WTC11 (cell line): ENCODE data around the gene SUMF1. TPM values are rescaled to one million over a fixed set of nuclear protein-coding genes. Genes with fewer than 3 reads are reported as not detected.
"Not testable (repeated sequence)": the region's sequence is repeated elsewhere in the genome, so short reads cannot be mapped to it uniquely, and the experiment has no call there.

Source experiments
- ATAC-seq: fragments of 200-7000 bp; cut with Tn5 transposase; 2 replicates; pipeline ENCODE4 v1.10.0; 2021; ENCODE audit warnings: mild to moderate bottlenecking, moderate library complexity
- CTCF ChIA-PET: fragments of 300-600 bp; sonication (Branson Sonifier 250); formaldehyde crosslinking; loops from one replicate; lab custom pipeline; 2021; ENCODE audit warnings: antibody characterized with exemption; lab: Charles Lee
- POLR2A ChIA-PET: fragments of 350-600 bp; sonication (Branson Sonifier 250); formaldehyde crosslinking; loops from one replicate; lab custom pipeline; 2021; ENCODE audit warnings: antibody characterized with exemption; lab: Charles Lee
- DNase-seq: peaks from one replicate; pipeline ENCODE4 v3.0.0; 2021; ENCODE audit warnings: low spot score
- H3K27ac Mint-ChIP-seq: 2 replicates; pipeline ENCODE4 v1.8.0; 2021; ENCODE audit warnings: mixed read lengths
- H3K27me3 Mint-ChIP-seq: 2 replicates; pipeline ENCODE4 v1.8.0; 2021; ENCODE audit warnings: low read depth, mild to moderate bottlenecking, moderate library complexity, mixed read lengths
- H3K36me3 Mint-ChIP-seq: 2 replicates; pipeline ENCODE4 v1.8.0; 2021; ENCODE audit warnings: mixed read lengths
- H3K4me1 Mint-ChIP-seq: 2 replicates; pipeline ENCODE4 v1.8.0; 2022; ENCODE audit warnings: mixed read lengths
- H3K4me3 Mint-ChIP-seq: 2 replicates; pipeline ENCODE4 v1.8.0; 2021; ENCODE audit warnings: mild to moderate bottlenecking, moderate library complexity, mixed read lengths
- H3K9me3 Mint-ChIP-seq: 2 replicates; pipeline ENCODE4 v1.8.0; 2021; ENCODE audit warnings: mixed read lengths
- ATF1 ChIP-seq: sonication (generic); formaldehyde crosslinking; IDR thresholded peaks from 2 replicates; pipeline ENCODE4 v1.8.1; 2023; ENCODE audit warnings: mild to moderate bottlenecking, moderate library complexity, missing genetic modification reagents
- ESRRA ChIP-seq: sonication (generic); formaldehyde crosslinking; IDR thresholded peaks from 2 replicates; pipeline ENCODE4 v1.8.1; 2022; ENCODE audit warnings: mild to moderate bottlenecking, missing genetic modification reagents, borderline replicate concordance
- FOXP1 ChIP-seq: sonication (generic); formaldehyde crosslinking; IDR thresholded peaks from 2 replicates; pipeline ENCODE4 v1.8.0; 2022; ENCODE audit warnings: missing genetic modification reagents, mild to moderate bottlenecking, moderate library complexity, borderline replicate concordance
- MYBL2 ChIP-seq: sonication (generic); formaldehyde crosslinking; IDR thresholded peaks from 2 replicates; pipeline ENCODE4 v1.8.1; 2023; ENCODE audit warnings: mild to moderate bottlenecking, moderate library complexity, missing genetic modification reagents
- NFE2L1 ChIP-seq: sonication (generic); formaldehyde crosslinking; IDR thresholded peaks from 2 replicates; pipeline ENCODE4 v1.8.1; 2023; ENCODE audit warnings: missing genetic modification reagents
- SMAD3 ChIP-seq: sonication (generic); formaldehyde crosslinking; IDR thresholded peaks from 2 replicates; pipeline ENCODE4 v1.8.0; 2022; ENCODE audit warnings: missing genetic modification reagents, mild to moderate bottlenecking, borderline replicate concordance
- SOX15 ChIP-seq: fragments of 250-450 bp; sonication (Bioruptor Pico); IDR thresholded peaks from 2 replicates; pipeline ENCODE4 v1.9.0; 2021; ENCODE audit warnings: mild to moderate bottlenecking
- SP1 ChIP-seq: sonication (generic); formaldehyde crosslinking; conservative IDR thresholded peaks from 2 replicates; pipeline ENCODE4 v1.8.1; 2022; ENCODE audit warnings: missing genetic modification reagents
- TEAD1 ChIP-seq: sonication (generic); formaldehyde crosslinking; IDR thresholded peaks from 2 replicates; pipeline ENCODE4 v1.8.0; 2022; ENCODE audit warnings: mild to moderate bottlenecking, missing genetic modification reagents
- ZNF121 ChIP-seq: sonication (generic); formaldehyde crosslinking; IDR thresholded peaks from 2 replicates; pipeline ENCODE4 v1.8.0; 2023; ENCODE audit warnings: missing genetic modification reagents
- ZNF263 ChIP-seq: sonication (generic); formaldehyde crosslinking; IDR thresholded peaks from 2 replicates; pipeline ENCODE4 v1.8.1; 2022; ENCODE audit warnings: low read depth, mild to moderate bottlenecking, moderate library complexity, missing genetic modification reagents
- total RNA-seq: library from RNA; stranded (reverse); gene quantifications from 3 replicates; pipeline ENCODE4 v1.2.3, GENCODE V29; 2021
- TF ChIP-seq, protein P1 (sequence below): fragments of 250-450 bp; sonication (Bioruptor Pico); IDR thresholded peaks from 2 replicates; pipeline ENCODE4 v1.9.0; 2021; ENCODE audit warnings: mild to moderate bottlenecking, borderline replicate concordance
- TF ChIP-seq, protein P2 (sequence below): sonication (generic); formaldehyde crosslinking; IDR thresholded peaks from 2 replicates; pipeline ENCODE4 v1.8.1; 2022; ENCODE audit warnings: mild to moderate bottlenecking, moderate library complexity, missing genetic modification reagents
- TF ChIP-seq, protein P3 (sequence below): sonication (generic); formaldehyde crosslinking; IDR thresholded peaks from 2 replicates; pipeline ENCODE4 v1.8.1; 2022; ENCODE audit warnings: missing genetic modification reagents, borderline replicate concordance
- TF ChIP-seq, protein P4 (sequence below): sonication (generic); formaldehyde crosslinking; IDR thresholded peaks from 2 replicates; pipeline ENCODE4 v1.8.0; 2023; ENCODE audit warnings: missing genetic modification reagents
- TF ChIP-seq, protein P5 (sequence below): sonication (generic); formaldehyde crosslinking; conservative IDR thresholded peaks from 2 replicates; pipeline ENCODE4 v1.8.1; 2022; ENCODE audit warnings: mild to moderate bottlenecking, missing genetic modification reagents

The SUMF1 gene
- total RNA-seq, 1 experiment from 2014 or later, result 10.4 TPM

DNA sequence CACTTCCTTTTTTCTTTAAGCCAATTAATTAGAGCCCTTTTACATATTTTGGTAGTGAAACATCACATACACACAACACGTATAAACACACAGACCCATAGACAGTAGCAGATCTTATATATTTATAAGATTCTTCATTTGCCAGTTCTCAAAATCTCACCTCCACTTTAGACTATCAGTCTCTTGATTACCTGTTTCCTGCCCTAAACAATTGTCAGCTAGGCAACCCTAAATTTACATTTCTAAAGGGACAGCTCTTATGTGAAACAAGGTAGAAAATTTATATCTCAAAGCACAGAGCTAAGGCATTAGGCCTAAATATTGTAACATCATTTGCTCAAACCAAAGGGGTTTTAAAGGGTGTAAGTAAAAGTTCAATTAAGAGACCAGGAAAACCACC lies 135.0 kb downstream of the SUMF1 start (continued):
- TF ChIP-seq, protein P1, sequence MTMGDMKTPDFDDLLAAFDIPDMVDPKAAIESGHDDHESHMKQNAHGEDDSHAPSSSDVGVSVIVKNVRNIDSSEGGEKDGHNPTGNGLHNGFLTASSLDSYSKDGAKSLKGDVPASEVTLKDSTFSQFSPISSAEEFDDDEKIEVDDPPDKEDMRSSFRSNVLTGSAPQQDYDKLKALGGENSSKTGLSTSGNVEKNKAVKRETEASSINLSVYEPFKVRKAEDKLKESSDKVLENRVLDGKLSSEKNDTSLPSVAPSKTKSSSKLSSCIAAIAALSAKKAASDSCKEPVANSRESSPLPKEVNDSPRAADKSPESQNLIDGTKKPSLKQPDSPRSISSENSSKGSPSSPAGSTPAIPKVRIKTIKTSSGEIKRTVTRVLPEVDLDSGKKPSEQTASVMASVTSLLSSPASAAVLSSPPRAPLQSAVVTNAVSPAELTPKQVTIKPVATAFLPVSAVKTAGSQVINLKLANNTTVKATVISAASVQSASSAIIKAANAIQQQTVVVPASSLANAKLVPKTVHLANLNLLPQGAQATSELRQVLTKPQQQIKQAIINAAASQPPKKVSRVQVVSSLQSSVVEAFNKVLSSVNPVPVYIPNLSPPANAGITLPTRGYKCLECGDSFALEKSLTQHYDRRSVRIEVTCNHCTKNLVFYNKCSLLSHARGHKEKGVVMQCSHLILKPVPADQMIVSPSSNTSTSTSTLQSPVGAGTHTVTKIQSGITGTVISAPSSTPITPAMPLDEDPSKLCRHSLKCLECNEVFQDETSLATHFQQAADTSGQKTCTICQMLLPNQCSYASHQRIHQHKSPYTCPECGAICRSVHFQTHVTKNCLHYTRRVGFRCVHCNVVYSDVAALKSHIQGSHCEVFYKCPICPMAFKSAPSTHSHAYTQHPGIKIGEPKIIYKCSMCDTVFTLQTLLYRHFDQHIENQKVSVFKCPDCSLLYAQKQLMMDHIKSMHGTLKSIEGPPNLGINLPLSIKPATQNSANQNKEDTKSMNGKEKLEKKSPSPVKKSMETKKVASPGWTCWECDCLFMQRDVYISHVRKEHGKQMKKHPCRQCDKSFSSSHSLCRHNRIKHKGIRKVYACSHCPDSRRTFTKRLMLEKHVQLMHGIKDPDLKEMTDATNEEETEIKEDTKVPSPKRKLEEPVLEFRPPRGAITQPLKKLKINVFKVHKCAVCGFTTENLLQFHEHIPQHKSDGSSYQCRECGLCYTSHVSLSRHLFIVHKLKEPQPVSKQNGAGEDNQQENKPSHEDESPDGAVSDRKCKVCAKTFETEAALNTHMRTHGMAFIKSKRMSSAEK (CRISPR knock-in tag), result no peak
- TF ChIP-seq, protein P2, sequence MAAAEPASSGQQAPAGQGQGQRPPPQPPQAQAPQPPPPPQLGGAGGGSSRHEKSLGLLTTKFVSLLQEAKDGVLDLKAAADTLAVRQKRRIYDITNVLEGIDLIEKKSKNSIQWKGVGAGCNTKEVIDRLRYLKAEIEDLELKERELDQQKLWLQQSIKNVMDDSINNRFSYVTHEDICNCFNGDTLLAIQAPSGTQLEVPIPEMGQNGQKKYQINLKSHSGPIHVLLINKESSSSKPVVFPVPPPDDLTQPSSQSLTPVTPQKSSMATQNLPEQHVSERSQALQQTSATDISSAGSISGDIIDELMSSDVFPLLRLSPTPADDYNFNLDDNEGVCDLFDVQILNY (CRISPR knock-in tag), result no peak
- TF ChIP-seq ESRRA, result no peak
- no peak for TF ChIP-seq ATF1 (CRISPR knock-in tag)
- TF ChIP-seq, protein P3, sequence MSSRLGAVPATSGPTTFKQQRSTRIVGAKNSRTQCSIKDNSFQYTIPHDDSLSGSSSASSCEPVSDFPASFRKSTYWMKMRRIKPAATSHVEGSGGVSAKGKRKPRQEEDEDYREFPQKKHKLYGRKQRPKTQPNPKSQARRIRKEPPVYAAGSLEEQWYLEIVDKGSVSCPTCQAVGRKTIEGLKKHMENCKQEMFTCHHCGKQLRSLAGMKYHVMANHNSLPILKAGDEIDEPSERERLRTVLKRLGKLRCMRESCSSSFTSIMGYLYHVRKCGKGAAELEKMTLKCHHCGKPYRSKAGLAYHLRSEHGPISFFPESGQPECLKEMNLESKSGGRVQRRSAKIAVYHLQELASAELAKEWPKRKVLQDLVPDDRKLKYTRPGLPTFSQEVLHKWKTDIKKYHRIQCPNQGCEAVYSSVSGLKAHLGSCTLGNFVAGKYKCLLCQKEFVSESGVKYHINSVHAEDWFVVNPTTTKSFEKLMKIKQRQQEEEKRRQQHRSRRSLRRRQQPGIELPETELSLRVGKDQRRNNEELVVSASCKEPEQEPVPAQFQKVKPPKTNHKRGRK (CRISPR knock-in tag), result no peak
- TF ChIP-seq SMAD3 (CRISPR knock-in tag), result no peak

DNA sequence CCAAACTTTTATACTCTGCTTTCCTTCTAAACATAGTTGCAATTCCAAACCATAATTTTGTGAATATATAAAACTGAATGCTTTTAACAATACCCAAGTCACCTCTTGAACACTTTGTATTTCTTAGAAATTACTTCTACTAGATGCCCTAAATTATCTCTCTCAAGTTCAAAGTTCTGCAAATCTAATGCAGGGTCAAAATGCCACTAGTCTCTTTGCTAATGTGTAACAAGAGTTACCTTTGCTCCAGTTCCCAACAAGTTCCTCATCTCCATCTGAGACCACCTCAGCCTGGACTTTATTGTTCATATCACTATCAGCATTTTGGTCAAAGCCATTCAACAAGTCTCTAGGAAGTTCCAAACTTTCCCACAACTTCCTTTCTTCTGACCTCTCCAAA lies 137.3 kb downstream of the SUMF1 start:
- Mint-ChIP-seq H3K9me3 (peaks cover 44% of the 10 kb centered on the region), H3K4me1 (peaks cover 21% of the 10 kb centered on the region), H3K36me3 (peaks cover 38% of the 10 kb centered on the region)
- DNase-seq, CTCF ChIA-PET, POLR2A ChIA-PET, H3K27me3 Mint-ChIP-seq, ATAC-seq, H3K27ac Mint-ChIP-seq, H3K4me3 Mint-ChIP-seq: not testable (repeated sequence)

GRCh38 chr3:4326868-4327267 lies 140.2 kb downstream of the SUMF1 start:
- TF ChIP-seq SOX15 (CRISPR knock-in tag), result no peak
- no peak for TF ChIP-seq NFE2L1 (CRISPR knock-in tag)
- no peak for TF ChIP-seq SMAD3 (CRISPR knock-in tag)
- TF ChIP-seq ZNF263 (CRISPR knock-in tag), result no peak
- TF ChIP-seq, all 79 proteins: peak for 0
- peaks cover 4% of the 10 kb centered on the region for H3K4me1 Mint-ChIP-seq
- DNase-seq, result no peak
- ChIA-PET CTCF (interaction anchor here (1.4 kb wide), 1 partner anchor 12 kb away, joined by 4 read pairs; no protein-coding TSS in a partner anchor), POLR2A (no interaction called here)
- no peak overlapping the region for H3K4me3 Mint-ChIP-seq
- no peaks in the 10 kb centered on the region; the same call in 1 of the 2 replicates for H3K27me3 Mint-ChIP-seq
- no peak for ATAC-seq
- H3K27ac Mint-ChIP-seq, result no peak overlapping the region
- peaks cover 44% of the 10 kb centered on the region for H3K9me3 Mint-ChIP-seq
- peaks cover 38% of the 10 kb centered on the region for H3K36me3 Mint-ChIP-seq

- DNase-seq (no peak), ATAC-seq (no peak)
- H3K27ac Mint-ChIP-seq, result no peak overlapping the region
- CTCF ChIA-PET, result no interaction called here
- H3K27me3 Mint-ChIP-seq, result no peaks in the 10 kb centered on the region
- no peak overlapping the region for H3K4me3 Mint-ChIP-seq
- peaks cover 17% of the 10 kb centered on the region for H3K36me3 Mint-ChIP-seq
- POLR2A ChIA-PET, result no interaction called here
- H3K4me1 Mint-ChIP-seq, result peaks cover 13% of the 10 kb centered on the region
- H3K9me3 Mint-ChIP-seq, result peaks cover 21% of the 10 kb centered on the region
- TF ChIP-seq TEAD1 (CRISPR knock-in tag) (no peak), ZNF121 (CRISPR knock-in tag) (no peak), SP1 (CRISPR knock-in tag) (no peak), FOXP1 (CRISPR knock-in tag) (no peak), MYBL2 (CRISPR knock-in tag) (no peak)
- TF ChIP-seq, protein P4, sequence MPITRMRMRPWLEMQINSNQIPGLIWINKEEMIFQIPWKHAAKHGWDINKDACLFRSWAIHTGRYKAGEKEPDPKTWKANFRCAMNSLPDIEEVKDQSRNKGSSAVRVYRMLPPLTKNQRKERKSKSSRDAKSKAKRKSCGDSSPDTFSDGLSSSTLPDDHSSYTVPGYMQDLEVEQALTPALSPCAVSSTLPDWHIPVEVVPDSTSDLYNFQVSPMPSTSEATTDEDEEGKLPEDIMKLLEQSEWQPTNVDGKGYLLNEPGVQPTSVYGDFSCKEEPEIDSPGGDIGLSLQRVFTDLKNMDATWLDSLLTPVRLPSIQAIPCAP (CRISPR knock-in tag), result no peak
- TF ChIP-seq, protein P5, sequence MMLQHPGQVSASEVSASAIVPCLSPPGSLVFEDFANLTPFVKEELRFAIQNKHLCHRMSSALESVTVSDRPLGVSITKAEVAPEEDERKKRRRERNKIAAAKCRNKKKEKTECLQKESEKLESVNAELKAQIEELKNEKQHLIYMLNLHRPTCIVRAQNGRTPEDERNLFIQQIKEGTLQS (CRISPR knock-in tag), result no peak
- TF ChIP-seq, all 79 proteins: peak for 0
These were observed 143.6 kb downstream of the SUMF1 start for GRCh38 chr3:4323246-4324027.
